Lower leg skin (tissue), 4 donors: ENCODE measurements around the gene COG5. TPM values are rescaled to one million over a fixed set of nuclear protein-coding genes. Genes with fewer than 3 reads are reported as not detected.

Experiments used
- DNase-seq, 2 donors: peaks; one replicate each; pipeline ENCODE4 v3.0.0-alpha.2; 2019; ENCODE audit warnings: low spot score in 2 of 2
- H3K4me3 ChIP-seq: fragments of 200-600 bp; sonication (generic); 2 replicates; pipeline ENCODE4 v1.5.1; 2017; ENCODE audit warnings: mild to moderate bottlenecking, low read depth; ENCODE audit not compliant: poor library complexity, severe bottlenecking
- CTCF ChIP-seq, 3 donors: fragments of 450-650 bp; IDR thresholded peaks; one replicate each; pipeline ENCODE4 v1.5.1; 2016; ENCODE audit warnings: antibody characterized with exemption in 3 of 3, mild to moderate bottlenecking in 3 of 3, moderate library complexity in 2 of 3
- POLR2A ChIP-seq, 2 donors: fragments of 450-650 bp; IDR thresholded peaks; one replicate each; pipeline ENCODE4 v1.6.1; 2016 to 2017; ENCODE audit warnings: antibody characterized with exemption in 2 of 2, mild to moderate bottlenecking in 1 of 2, moderate library complexity in 1 of 2
- WGBS, 2 donors: methylation state at CpG; one replicate each; pipeline ENCODE4 v1.1.5; 2018; 5-methylcytosine and 5-hydroxymethylcytosine counted together
- intact Hi-C: fragments of 100-400 bp; cut with DNase I; formaldehyde crosslinking; loops from one replicate; pipeline ENCODE4 v1.15.0; 2023; ENCODE audit warnings: low total_unique reads
- total RNA-seq, 4 donors: library from RNA; depleted of rRNA; stranded (reverse); fragments of >200 nt; gene quantifications; one replicate each; pipeline ENCODE4 v1.1.0, GENCODE V29; 2016

COG5 gene
- total RNA-seq, 4 donors from 2014 or later: 34.4 to 50.6 (median 43.4) TPM

- intact Hi-C loops: no loop called here
- WGBS, 2 donors: 42 to 62% methylated on average over 3 of the region's 3 CpGs
Observed at GRCh38 chr7:107234436-107234835, 329.3 kb downstream of the COG5 start.

GRCh38 chr7:107233981-107234380 lies 329.7 kb downstream of the COG5 start:
- DNase-seq: no peak
- TF ChIP-seq POLR2A (IDR thresholded peaks at IDR 0.05) (no peak), CTCF (IDR thresholded peaks at IDR 0.05) (no peak)
- intact Hi-C loops: no loop called here
- WGBS, 2 donors: 42 to 43% methylated on average over 1 of the region's 1 CpG
- H3K4me3 ChIP-seq: no peak overlapping the region

More at GRCh38 chr7:107234436-107234835, 329.3 kb downstream of the COG5 start:
- TF ChIP-seq POLR2A (IDR thresholded peaks at IDR 0.05) (no peak), CTCF (IDR thresholded peaks at IDR 0.05) (no peak)
- DNase-seq: no peak
- H3K4me3 ChIP-seq: no peak overlapping the region

- TF ChIP-seq CTCF (IDR thresholded peaks at IDR 0.05) (no peak), POLR2A (IDR thresholded peaks at IDR 0.05) (no peak)
- intact Hi-C loops: no loop called here
- no peak overlapping the region for H3K4me3 ChIP-seq
- WGBS, 2 donors: 90 to 91% methylated on average over 4 of the region's 4 CpGs
- no peak for DNase-seq
Observed at GRCh38 chr7:107233174-107233573, 330.5 kb downstream of the COG5 start.

GRCh38 chr7:107232568-107233090 lies 331.1 kb downstream of the COG5 start:
- no peak for DNase-seq
- intact Hi-C loops: no loop called here
- 91% methylated on average over 7 of the region's 7 CpGs for WGBS, 2 donors
- TF ChIP-seq CTCF (IDR thresholded peaks at IDR 0.05) (no peak), POLR2A (IDR thresholded peaks at IDR 0.05) (no peak)
- no peak overlapping the region for H3K4me3 ChIP-seq

- intact Hi-C loops: no loop called here
- 84 to 93% methylated on average over 3 of the region's 3 CpGs for WGBS, 2 donors
- TF ChIP-seq CTCF (IDR thresholded peaks at IDR 0.05) (no peak), POLR2A (IDR thresholded peaks at IDR 0.05) (no peak)
Observed at GRCh38 chr7:107230334-107230733, 333.4 kb downstream of the COG5 start.

GRCh38 chr7:107228291-107228690 lies 335.4 kb downstream of the COG5 start:
- intact Hi-C loops: no loop called here
- no peak for TF ChIP-seq POLR2A (IDR thresholded peaks at IDR 0.05)
- no peak for TF ChIP-seq CTCF (IDR thresholded peaks at IDR 0.05)
- no peak overlapping the region for H3K4me3 ChIP-seq
- DNase-seq: no peak
- 98% methylated on average over 2 of the region's 2 CpGs for WGBS, 2 donors

More at GRCh38 chr7:107230334-107230733, 333.4 kb downstream of the COG5 start:
- H3K4me3 ChIP-seq: no peak overlapping the region
- no peak for DNase-seq
